Measurements from ENCODE around the gene CLEC4G. TPM values are rescaled to one million over a fixed set of nuclear protein-coding genes. Genes with fewer than 3 reads are reported as not detected.

CLEC4G gene
- total and polyA plus RNA-seq, 2 of the 13 experiments (the other 11 are each of a cell fraction or from before 2014, with no cell fraction given): not detected

DNA sequence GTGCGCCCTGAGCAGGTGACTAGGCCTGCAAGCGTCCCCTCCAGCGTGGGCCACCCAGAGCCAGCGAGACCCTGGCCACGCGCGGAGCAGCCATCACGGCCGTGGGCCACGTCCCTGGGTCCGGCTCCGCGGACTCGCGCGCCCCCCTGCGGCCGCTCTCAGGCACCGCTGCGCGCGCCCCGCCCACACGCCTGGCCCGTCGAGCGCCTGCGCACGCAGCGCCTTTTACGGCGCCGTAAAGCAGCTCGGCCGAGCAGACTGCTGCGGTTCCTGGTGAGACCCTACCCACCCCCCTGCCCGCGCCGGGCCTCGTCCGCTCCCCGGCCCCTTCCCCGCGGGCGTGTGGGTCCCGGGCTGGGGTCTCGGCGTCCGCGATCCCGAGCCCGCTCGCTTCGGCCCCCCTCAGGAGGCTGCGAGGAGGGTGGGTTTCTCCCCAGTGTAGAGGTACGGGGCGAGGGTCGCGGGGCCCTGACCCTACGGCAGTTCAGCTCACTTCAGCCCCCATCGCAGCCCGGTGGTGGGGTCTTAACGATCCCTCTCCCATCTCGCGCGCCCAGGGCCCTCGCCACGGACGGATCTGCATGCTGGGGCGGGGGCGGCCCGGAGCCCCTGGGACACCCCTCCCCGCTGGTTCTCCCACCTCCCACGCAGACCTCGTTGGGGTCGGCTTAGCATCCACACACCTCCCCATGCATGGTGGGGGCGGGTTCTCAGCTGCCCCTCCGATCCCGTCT, 51.1 kb downstream of the CLEC4G start, which contains the start of gene TRAPPC5 (continued):
- TF ChIP-seq ZNF687 (CRISPR knock-in tag; IDR thresholded peaks at IDR 0.05) (peak; percentile 70), KLF15 (CRISPR knock-in tag; IDR thresholded peaks at IDR 0.05; ENCODE audit: borderline replicate concordance) (no peak), XRCC5 (optimal IDR thresholded peaks at IDR 0.05; ENCODE audit: low read length) (peak; percentile 27), KDM5A (IDR thresholded peaks at IDR 0.05; ENCODE audit: borderline replicate concordance, low read length) (peak; percentile 62; the same call in 1 of the 2 replicates), TAF1 (CRISPR knock-in tag; IDR thresholded peaks at IDR 0.05) (peak; percentile 66; the same call in 1 of the 2 replicates), ZNF609 (CRISPR knock-in tag; IDR thresholded peaks at IDR 0.05; ENCODE audit: borderline replicate concordance) (0 out of 2 replicates have a peak, but pooled peaks have one; percentile 9), ZBTB43 (CRISPR knock-in tag; conservative IDR thresholded peaks at IDR 0.05) (0 out of 2 replicates have a peak, but pooled peaks have one; percentile 50), NFYB (CRISPR knock-in tag; IDR thresholded peaks at IDR 0.05) (no peak), ZBTB38 (CRISPR knock-in tag; IDR thresholded peaks at IDR 0.05) (peak; percentile 83), TOPORS (CRISPR knock-in tag; IDR thresholded peaks at IDR 0.05) (no peak), GLI4 (CRISPR knock-in tag; IDR thresholded peaks at IDR 0.05; ENCODE audit: borderline replicate concordance) (peak; percentile 64; the same call in 1 of the 2 replicates), ZZZ3 (CRISPR knock-in tag; IDR thresholded peaks at IDR 0.05; ENCODE audit: borderline replicate concordance) (0 out of 2 replicates have a peak, but pooled peaks have one; percentile 22), IKZF5 (CRISPR knock-in tag; IDR thresholded peaks at IDR 0.05) (peak; percentile 66; the same call in 1 of the 2 replicates)
- TF ChIP-seq, protein P1, sequence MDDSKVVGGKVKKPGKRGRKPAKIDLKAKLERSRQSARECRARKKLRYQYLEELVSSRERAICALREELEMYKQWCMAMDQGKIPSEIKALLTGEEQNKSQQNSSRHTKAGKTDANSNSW (CRISPR knock-in tag; IDR thresholded peaks at IDR 0.05; ENCODE audit: borderline replicate concordance): peak; percentile 55; the same call in 1 of the 2 replicates
- TF ChIP-seq, protein P2, sequence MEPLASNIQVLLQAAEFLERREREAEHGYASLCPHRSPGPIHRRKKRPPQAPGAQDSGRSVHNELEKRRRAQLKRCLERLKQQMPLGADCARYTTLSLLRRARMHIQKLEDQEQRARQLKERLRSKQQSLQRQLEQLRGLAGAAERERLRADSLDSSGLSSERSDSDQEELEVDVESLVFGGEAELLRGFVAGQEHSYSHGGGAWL (CRISPR knock-in tag; IDR thresholded peaks at IDR 0.05): peak; percentile 53; the same call in 1 of the 2 replicates
